Kidney glomerular epithelial cell (primary cell): ENCODE measurements around the gene CPE.
"Not testable (repeated sequence)": the region's sequence is repeated elsewhere in the genome, so short reads cannot be mapped to it uniquely, and the experiment has no call there.

Experiments
- DNase-seq: peaks from one replicate; lab custom pipeline; 2025; lab: John Stamatoyannopoulos, UW

The CPE gene

GRCh38 chr4:165378745-165379677 lies at the start of gene CPE:
CPE (plus strand) TSS chr4:165379008; CDS start chr4:165379222, 214 bp downstream.
- DNase-seq = peak; percentile 81

- no peak for DNase-seq
Measured at GRCh38 chr4:165330071-165330470, 48.7 kb upstream of the CPE start.

GRCh38 chr4:165330666-165331065 lies 48.1 kb upstream of the CPE start:
- no peak for DNase-seq

- DNase-seq = no peak
Measured at GRCh38 chr4:165331359-165331758, 47.4 kb upstream of the CPE start.

- no peak for DNase-seq
Measured at GRCh38 chr4:165331823-165332222, 47.0 kb upstream of the CPE start.

- no peak for DNase-seq
Measured at GRCh38 chr4:165332502-165332901, 46.3 kb upstream of the CPE start.

GRCh38 chr4:165335163-165335703 lies 43.6 kb upstream of the CPE start:
- DNase-seq = no peak

GRCh38 chr4:165336743-165337142 lies 42.1 kb upstream of the CPE start:
- no peak for DNase-seq

- not testable (repeated sequence) for DNase-seq
Measured at GRCh38 chr4:165342340-165342739, 36.5 kb upstream of the CPE start.

GRCh38 chr4:165343353-165344191 lies 35.2 kb upstream of the CPE start:
- DNase-seq = no peak

GRCh38 chr4:165345666-165346417 lies 33.0 kb upstream of the CPE start:
- DNase-seq = no peak

GRCh38 chr4:165347647-165348569 lies 30.9 kb upstream of the CPE start:
- no peak for DNase-seq

- no peak for DNase-seq
Measured at GRCh38 chr4:165351359-165352130, 27.3 kb upstream of the CPE start.

GRCh38 chr4:165355900-165356300 lies 22.9 kb upstream of the CPE start:
- DNase-seq = peak; percentile 42

GRCh38 chr4:165359506-165359905 lies 19.3 kb upstream of the CPE start:
- DNase-seq = no peak

- DNase-seq = no peak
Measured at GRCh38 chr4:165360041-165360695, 18.6 kb upstream of the CPE start.

GRCh38 chr4:165360985-165361670 lies 17.7 kb upstream of the CPE start:
- no peak for DNase-seq

- DNase-seq = no peak
Measured at GRCh38 chr4:165361810-165362209, 17.0 kb upstream of the CPE start.
